ENCODE measurements around the gene FXYD1. TPM values are rescaled to one million over a fixed set of nuclear protein-coding genes. Genes with fewer than 3 reads are reported as not detected.

The FXYD1 gene
- total RNA-seq, 1 donor from 2014 or later = not detected

DNA sequence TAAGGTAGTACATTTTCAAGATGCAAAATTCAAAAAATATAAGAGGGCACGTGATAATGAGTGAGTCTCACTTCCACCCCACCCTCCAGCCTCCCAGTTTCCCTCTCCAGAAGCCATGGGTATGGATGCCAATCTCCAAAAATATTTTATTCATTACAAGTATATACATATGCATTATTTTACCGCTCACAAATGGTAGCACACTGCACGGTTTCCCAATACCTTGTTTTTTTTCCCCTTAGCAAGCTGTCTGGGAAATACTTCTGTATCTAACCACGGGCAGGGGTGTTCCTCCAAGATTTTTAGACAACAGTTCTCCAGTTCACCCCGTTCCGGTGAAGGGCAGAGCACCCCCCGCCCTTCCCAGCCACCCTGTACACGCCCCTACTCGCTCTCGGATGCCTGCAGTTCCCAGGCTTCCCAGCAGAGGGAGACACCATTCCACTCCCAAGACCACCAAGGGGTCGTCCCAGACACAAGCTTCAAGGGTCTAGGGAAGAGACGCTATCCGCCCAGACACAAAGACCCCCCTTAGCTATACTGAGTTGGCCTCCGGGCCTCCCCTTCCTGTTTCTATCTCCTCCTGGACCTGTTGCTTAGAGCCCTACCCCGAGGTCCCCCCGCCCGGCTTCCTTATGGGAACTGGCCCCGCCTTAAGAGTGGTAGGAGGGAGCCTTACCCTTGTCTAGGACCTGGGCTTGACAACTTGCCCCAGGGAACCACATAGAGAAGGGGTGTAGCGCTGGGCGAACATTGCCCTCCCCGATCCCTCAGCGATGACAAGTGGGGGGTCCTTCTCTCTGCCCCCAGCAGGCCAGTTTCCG lies 24.1 kb upstream of the FXYD1 start:
- H3K4me3 Mint-ChIP-seq (ENCODE audit: unreplicated experiment) = peak overlapping the region; percentile 51
- peak; percentile 80 for DNase-seq (ENCODE audit: low spot score)
- peaks cover 10% of the 10 kb centered on the region for H3K4me1 Mint-ChIP-seq (ENCODE audit: unreplicated experiment)
- no peak overlapping the region for H3K27ac Mint-ChIP-seq (ENCODE audit: unreplicated experiment)
- H3K36me3 Mint-ChIP-seq (ENCODE audit: low read depth, unreplicated experiment) = no peaks in the 10 kb centered on the region
- no peaks in the 10 kb centered on the region for H3K9me3 Mint-ChIP-seq (ENCODE audit: unreplicated experiment)
- peak; percentile 94 for TF ChIP-seq CTCF (IDR thresholded peaks at IDR 0.05; ENCODE audit: unreplicated experiment)
- peaks cover 7% of the 10 kb centered on the region for H3K27me3 Mint-ChIP-seq (ENCODE audit: unreplicated experiment)

DNA sequence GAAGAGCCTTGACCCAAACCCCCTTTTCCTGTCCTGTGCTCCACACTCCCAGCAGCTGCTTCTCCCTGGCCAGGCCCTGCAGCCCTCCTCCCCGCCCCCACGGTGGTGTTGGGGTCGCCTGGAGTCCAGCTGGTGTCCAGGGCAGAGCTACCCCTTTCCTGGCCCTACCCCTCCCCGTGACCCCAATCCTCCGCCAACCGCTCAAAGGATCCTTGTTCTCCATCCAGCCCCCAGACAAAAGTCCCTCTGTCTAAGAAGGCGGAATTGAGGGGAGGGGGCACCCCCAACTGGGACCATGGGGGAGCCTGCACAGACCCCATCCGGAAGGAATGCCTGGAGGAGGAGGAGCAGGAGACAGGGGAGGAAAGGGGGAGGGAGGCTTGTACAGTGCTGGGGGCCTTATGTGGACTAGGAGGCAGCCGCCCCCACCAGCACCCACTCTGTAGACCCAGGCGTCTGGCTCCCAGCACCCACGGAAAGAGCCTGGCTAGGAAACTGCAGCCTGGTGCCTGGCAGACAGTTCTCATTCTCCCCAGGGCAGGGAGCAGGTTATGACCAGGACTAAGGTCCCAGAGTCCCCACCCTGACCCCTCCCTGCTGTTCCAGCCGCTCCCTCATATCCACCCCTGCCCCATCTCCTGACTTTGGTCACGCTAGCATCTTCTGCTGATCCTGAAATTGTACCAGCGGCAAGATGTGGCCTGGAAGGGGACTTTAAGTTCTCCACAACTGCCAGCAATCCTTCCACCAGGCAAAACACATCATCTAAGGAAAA lies 23.3 kb upstream of the FXYD1 start, which contains the start of gene FXYD3:
FXYD3 (plus strand) TSS at position 647 of the 775 bp plus-strand sequence. CDS start 3,554 bp downstream, outside the sequence.
- peaks cover 10% of the 10 kb centered on the region for H3K4me1 Mint-ChIP-seq (ENCODE audit: unreplicated experiment)
- no peak for TF ChIP-seq CTCF (IDR thresholded peaks at IDR 0.05; ENCODE audit: unreplicated experiment)

GRCh38 chr19:35116072-35116801 lies 22.4 kb upstream of the FXYD1 start:
- Mint-ChIP-seq H3K27ac (ENCODE audit: unreplicated experiment) (no peak overlapping the region), H3K4me3 (ENCODE audit: unreplicated experiment) (peak overlapping the region; percentile 56), H3K4me1 (ENCODE audit: unreplicated experiment) (peaks cover 6% of the 10 kb centered on the region), H3K27me3 (ENCODE audit: unreplicated experiment) (peaks cover 7% of the 10 kb centered on the region), H3K9me3 (ENCODE audit: unreplicated experiment) (no peaks in the 10 kb centered on the region), H3K36me3 (ENCODE audit: low read depth, unreplicated experiment) (no peaks in the 10 kb centered on the region)
- TF ChIP-seq CTCF (IDR thresholded peaks at IDR 0.05; ENCODE audit: unreplicated experiment) = no peak
- DNase-seq (ENCODE audit: low spot score) = no peak

More for the DNA sequence above, 23.3 kb upstream of the FXYD1 start, which contains the start of gene FXYD3:
- Mint-ChIP-seq H3K27me3 (ENCODE audit: unreplicated experiment) (peaks cover 7% of the 10 kb centered on the region), H3K4me3 (ENCODE audit: unreplicated experiment) (peak within 1 kb of the TSS; percentile 56), H3K36me3 (ENCODE audit: low read depth, unreplicated experiment) (no peaks in the 10 kb centered on the region), H3K27ac (ENCODE audit: unreplicated experiment) (no peak within 1 kb of the TSS), H3K9me3 (ENCODE audit: unreplicated experiment) (no peaks in the 10 kb centered on the region)
- no peak for DNase-seq (ENCODE audit: low spot score)

DNA sequence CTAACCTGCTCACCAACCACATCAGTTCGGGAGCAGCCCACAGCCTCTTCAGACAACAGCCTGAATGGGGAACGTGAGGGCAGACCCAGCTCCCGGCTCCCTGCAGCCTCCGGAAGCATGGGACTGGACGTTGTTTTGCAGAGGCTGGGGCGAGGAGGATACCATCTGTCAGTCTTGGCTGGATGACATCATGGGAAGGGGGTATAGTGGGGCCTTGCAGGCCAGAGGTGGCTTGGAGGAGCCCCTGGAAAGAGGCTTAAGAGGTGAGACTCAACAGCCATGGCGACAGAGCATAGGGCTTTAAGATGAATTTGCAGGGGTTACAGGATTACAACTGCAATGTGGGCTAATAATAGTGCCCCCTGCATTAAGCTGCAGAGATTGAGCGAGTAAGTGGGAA lies 21.5 kb upstream of the FXYD1 start:
- H3K36me3 Mint-ChIP-seq (ENCODE audit: low read depth, unreplicated experiment) = no peaks in the 10 kb centered on the region
- peaks cover 3% of the 10 kb centered on the region for H3K4me1 Mint-ChIP-seq (ENCODE audit: unreplicated experiment)
- H3K9me3 Mint-ChIP-seq (ENCODE audit: unreplicated experiment) = no peaks in the 10 kb centered on the region
- H3K27ac Mint-ChIP-seq (ENCODE audit: unreplicated experiment) = no peak overlapping the region
- peaks cover 7% of the 10 kb centered on the region for H3K27me3 Mint-ChIP-seq (ENCODE audit: unreplicated experiment)
- TF ChIP-seq CTCF (IDR thresholded peaks at IDR 0.05; ENCODE audit: unreplicated experiment) = no peak
- no peak overlapping the region for H3K4me3 Mint-ChIP-seq (ENCODE audit: unreplicated experiment)
- DNase-seq (ENCODE audit: low spot score) = no peak
